Neural progenitor cell (in vitro differentiated cells): ENCODE data around the gene CCDC60. TPM values are rescaled to one million over a fixed set of nuclear protein-coding genes. Genes with fewer than 3 reads are reported as not detected.

Source experiments
- DNase-seq: peaks from one replicate; pipeline ENCODE4 v3.0.0-alpha.2; 2016; ENCODE audit warnings: low spot score
- H2AFZ ChIP-seq: fragments of 200-600 bp; sonication (generic); replicated peaks from 2 replicates; pipeline ENCODE4 v1.6.1; 2016; ENCODE audit warnings: antibody characterized with exemption
- H3F3A ChIP-seq: fragments of 200-600 bp; sonication (generic); 2 replicates; pipeline ENCODE4 v1.6.1; 2016; ENCODE audit warnings: antibody characterized with exemption, low read depth
- H3K27ac ChIP-seq: fragments of 200-600 bp; sonication (generic); 2 replicates; pipeline ENCODE4 v1.5.1; 2016; ENCODE audit warnings: mild to moderate bottlenecking
- H3K27me3 ChIP-seq: fragments of 200-600 bp; sonication (generic); 2 replicates; pipeline ENCODE4 v1.6.1; 2016; ENCODE audit warnings: mild to moderate bottlenecking, moderate library complexity
- H3K36me3 ChIP-seq: fragments of 200-600 bp; sonication (generic); 2 replicates; pipeline ENCODE4 v1.5.1; 2016
- H3K4me1 ChIP-seq: fragments of 200-600 bp; sonication (generic); 2 replicates; pipeline ENCODE4 v1.6.1; 2016; ENCODE audit warnings: mixed run types
- H3K4me2 ChIP-seq: fragments of 200-600 bp; sonication (generic); 2 replicates; pipeline ENCODE4 v1.6.1; 2016
- H3K4me3 ChIP-seq: fragments of 200-600 bp; sonication (generic); 2 replicates; pipeline ENCODE4 v1.5.1; 2016
- H3K79me2 ChIP-seq: fragments of 200-600 bp; sonication (generic); 2 replicates; pipeline ENCODE4 v1.6.1; 2016; ENCODE audit warnings: low read depth
- H3K9ac ChIP-seq: fragments of 200-600 bp; sonication (generic); 2 replicates; pipeline ENCODE4 v1.6.1; 2016
- H3K9me3 ChIP-seq: fragments of 200-600 bp; sonication (generic); 2 replicates; pipeline ENCODE4 v1.5.1; 2016; ENCODE audit warnings: low read depth
- H4K20me1 ChIP-seq: fragments of 200-600 bp; sonication (generic); 2 replicates; pipeline ENCODE4 v1.6.1; 2016; ENCODE audit warnings: low read depth
- H3K27ac Mint-ChIP-seq: 3 replicates; pipeline ENCODE4 v1.8.0; 2021; ENCODE audit warnings: mixed read lengths
- H3K27me3 Mint-ChIP-seq: 2 replicates; pipeline ENCODE4 v1.8.0; 2022; ENCODE audit warnings: low read depth, mild to moderate bottlenecking, inconsistent platforms, moderate library complexity, mixed read lengths; ENCODE audit not compliant: insufficient read depth
- H3K36me3 Mint-ChIP-seq: 3 replicates; pipeline ENCODE4 v1.8.0; 2021; ENCODE audit warnings: mixed read lengths
- H3K4me1 Mint-ChIP-seq: 3 replicates; pipeline ENCODE4 v1.8.0; 2021; ENCODE audit warnings: mixed read lengths
- H3K4me3 Mint-ChIP-seq: 3 replicates; pipeline ENCODE4 v1.8.0; 2021; ENCODE audit warnings: mild to moderate bottlenecking, moderate library complexity, mixed read lengths
- H3K9me3 Mint-ChIP-seq: 3 replicates; pipeline ENCODE4 v1.8.0; 2020; ENCODE audit warnings: mixed read lengths
- CTCF ChIP-seq: fragments of 200-600 bp; sonication (generic); IDR thresholded peaks from 2 replicates; pipeline ENCODE4 v1.5.1; 2017; ENCODE audit warnings: antibody characterized with exemption, mild to moderate bottlenecking
- EZH2 ChIP-seq: fragments of 200-600 bp; sonication (generic); IDR thresholded peaks from 2 replicates; pipeline ENCODE4 v1.6.1; 2017; ENCODE audit warnings: antibody characterized with exemption, mild to moderate bottlenecking, moderate library complexity
- EZH2phosphoT487 ChIP-seq: fragments of 200-600 bp; sonication (generic); IDR thresholded peaks from 2 replicates; pipeline ENCODE4 v1.6.1; 2017; ENCODE audit warnings: antibody characterized with exemption
- total RNA-seq: library from RNA; depleted of rRNA; stranded (reverse); fragments of >200 nt; gene quantifications from 2 replicates; pipeline ENCODE4 v1.2.3, GENCODE V29; 2015; ENCODE audit warnings: low replicate concordance

CCDC60 gene
- total RNA-seq, 1 donor from 2014 or later, result 4.6 TPM

- Histone ChIP-seq H4K20me1 (no peaks in the 10 kb centered on the region), H3K9ac (no peak overlapping the region), H2AFZ (no peak overlapping the region), H3K4me2 (no peak overlapping the region), H3K4me3 (no peak overlapping the region), H3F3A (peaks cover 5% of the 10 kb centered on the region), H3K27ac (no peak overlapping the region), H3K36me3 (no peaks in the 10 kb centered on the region), H3K4me1 (peaks cover 11% of the 10 kb centered on the region), H3K79me2 (no peaks in the 10 kb centered on the region), H3K27me3 (no peaks in the 10 kb centered on the region), H3K9me3 (no peaks in the 10 kb centered on the region)
- no peak for DNase-seq
- H3K4me1 Mint-ChIP-seq, result peaks cover 6% of the 10 kb centered on the region
- H3K27ac Mint-ChIP-seq, result no peak overlapping the region
- peaks cover 7% of the 10 kb centered on the region for H3K27me3 Mint-ChIP-seq
- H3K4me3 Mint-ChIP-seq, result no peak overlapping the region
- no peak for TF ChIP-seq EZH2phosphoT487
- no peak for TF ChIP-seq CTCF
- no peak for TF ChIP-seq EZH2
- no peaks in the 10 kb centered on the region for H3K36me3 Mint-ChIP-seq
- peaks cover 11% of the 10 kb centered on the region for H3K9me3 Mint-ChIP-seq
Observed at GRCh38 chr12:119322301-119322723, 12.2 kb upstream of the CCDC60 start.

GRCh38 chr12:119325813-119326212 lies 8.7 kb upstream of the CCDC60 start:
- Histone ChIP-seq H2AFZ (no peak overlapping the region), H3K4me3 (no peak overlapping the region), H3K9ac (no peak overlapping the region), H3K27ac (no peak overlapping the region), H4K20me1 (no peaks in the 10 kb centered on the region), H3K36me3 (no peaks in the 10 kb centered on the region), H3K9me3 (no peaks in the 10 kb centered on the region), H3K27me3 (peaks cover 11% of the 10 kb centered on the region), H3K79me2 (no peaks in the 10 kb centered on the region), H3F3A (no peaks in the 10 kb centered on the region), H3K4me2 (no peak overlapping the region), H3K4me1 (no peaks in the 10 kb centered on the region)
- Mint-ChIP-seq H3K36me3 (no peaks in the 10 kb centered on the region), H3K4me1 (no peaks in the 10 kb centered on the region), H3K27ac (no peak overlapping the region), H3K4me3 (no peak overlapping the region), H3K27me3 (peaks cover 11% of the 10 kb centered on the region), H3K9me3 (peaks cover 11% of the 10 kb centered on the region)
- no peak for TF ChIP-seq CTCF
- TF ChIP-seq EZH2, result no peak
- no peak for TF ChIP-seq EZH2phosphoT487
- no peak for DNase-seq

GRCh38 chr12:119326341-119326740 lies 8.2 kb upstream of the CCDC60 start:
- no peak overlapping the region for H2AFZ ChIP-seq
- no peaks in the 10 kb centered on the region for H3K9me3 ChIP-seq
- no peak overlapping the region for H3K4me3 ChIP-seq
- Mint-ChIP-seq H3K4me3 (no peak overlapping the region), H3K36me3 (no peaks in the 10 kb centered on the region), H3K27ac (no peak overlapping the region), H3K9me3 (peaks cover 11% of the 10 kb centered on the region), H3K4me1 (no peaks in the 10 kb centered on the region), H3K27me3 (peaks cover 11% of the 10 kb centered on the region)
- H4K20me1 ChIP-seq, result no peaks in the 10 kb centered on the region
- no peak overlapping the region for H3K9ac ChIP-seq
- H3K27ac ChIP-seq, result no peak overlapping the region
- DNase-seq, result no peak
- TF ChIP-seq EZH2 (no peak), EZH2phosphoT487 (no peak), CTCF (no peak)
- peaks cover 16% of the 10 kb centered on the region for H3K27me3 ChIP-seq
- H3K4me1 ChIP-seq, result no peaks in the 10 kb centered on the region
- H3K36me3 ChIP-seq, result no peaks in the 10 kb centered on the region
- no peaks in the 10 kb centered on the region for H3F3A ChIP-seq
- H3K4me2 ChIP-seq, result no peak overlapping the region
- no peaks in the 10 kb centered on the region for H3K79me2 ChIP-seq
